CD4-positive, CD25-positive, alpha-beta regulatory T cell (primary cell): ENCODE results near the gene CAMTA1. TPM values are rescaled to one million over a fixed set of nuclear protein-coding genes. Genes with fewer than 3 reads are reported as not detected.

Experiments used
- ATAC-seq, 2 donors: fragments of 150-1000 bp; cut with Tn5 transposase; one replicate each; pipeline ENCODE4 v1.10.0; 2021; ENCODE audit warnings: low read depth in 2 of 2, moderate number of reproducible peaks in 2 of 2, moderate library complexity in 1 of 2
- DNase-seq, 3 donors: peaks; one replicate each; pipeline versions ENCODE4 v3.0.0 to v3.0.0-alpha.2; 2012 to 2022; ENCODE audit warnings: mixed read lengths in 1 of 3
- H3K27ac ChIP-seq: one replicate; pipeline ENCODE4 v1.7.0; 2013; ENCODE audit warnings: mild to moderate bottlenecking, low read length; ENCODE audit not compliant: insufficient read depth, poor library complexity, severe bottlenecking
- H3K27me3 ChIP-seq: one replicate; pipeline ENCODE4 v1.7.0; 2013; ENCODE audit warnings: low read length; ENCODE audit not compliant: control insufficient read depth, insufficient read depth
- H3K36me3 ChIP-seq: one replicate; pipeline ENCODE4 v1.7.0; 2013; ENCODE audit warnings: mild to moderate bottlenecking, low read length, moderate library complexity; ENCODE audit not compliant: control insufficient read depth, insufficient read depth
- H3K4me1 ChIP-seq: 2 replicates; pipeline ENCODE4 v1.7.0; 2013; ENCODE audit warnings: mild to moderate bottlenecking, low read length; ENCODE audit not compliant: insufficient read depth, control insufficient read depth, poor library complexity, severe bottlenecking
- H3K4me3 ChIP-seq: one replicate; pipeline ENCODE4 v1.7.0; 2013; ENCODE audit warnings: low read depth, mild to moderate bottlenecking, low read length, moderate library complexity
- H3K9me3 ChIP-seq, 2 experiments: 1 replicate in 1 of 2; 2 replicates in 1 of 2; pipeline ENCODE4 v1.7.0; 2013; ENCODE audit warnings: low read length in 2 of 2, mild to moderate bottlenecking in 1 of 2, moderate library complexity in 1 of 2; ENCODE audit not compliant: control insufficient read depth in 2 of 2
- H3K27ac Mint-ChIP-seq, 3 donors: one replicate each; pipeline ENCODE4 v1.8.0; 2020 to 2022; ENCODE audit warnings: mild to moderate bottlenecking in 3 of 3, mixed read lengths in 3 of 3, moderate library complexity in 2 of 3
- H3K27me3 Mint-ChIP-seq: one replicate; pipeline ENCODE4 v1.8.0; 2022; ENCODE audit warnings: mild to moderate bottlenecking, mixed read lengths
- H3K36me3 Mint-ChIP-seq: one replicate; pipeline ENCODE4 v1.8.0; 2020; ENCODE audit warnings: mixed read lengths
- H3K4me1 Mint-ChIP-seq, 4 donors: one replicate each; pipeline ENCODE4 v1.8.0; 2020 to 2022; ENCODE audit warnings: mixed read lengths in 4 of 4, mild to moderate bottlenecking in 1 of 4
- H3K4me3 Mint-ChIP-seq, 4 donors: one replicate each; pipeline ENCODE4 v1.8.0; 2020 to 2022; ENCODE audit warnings: mild to moderate bottlenecking in 4 of 4, mixed read lengths in 4 of 4, moderate library complexity in 3 of 4
- H3K9me3 Mint-ChIP-seq, 7 donors: one replicate each; pipeline ENCODE4 v1.8.0; 2020 to 2022; ENCODE audit warnings: mixed read lengths in 7 of 7, mild to moderate bottlenecking in 3 of 7, moderate library complexity in 2 of 7
- polyA plus RNA-seq, 4 donors: library from polyadenylated mRNA; unstranded; fragments of 300-500 nt; fragmentation: Illumina TruSeq; gene quantifications; one replicate each; pipeline ENCODE4 v1.2.3, GENCODE V29; 2021
- total RNA-seq: library from RNA; stranded (reverse); gene quantifications from one replicate; pipeline ENCODE4 v1.2.3, GENCODE V29; 2022

CAMTA1 gene
- total and polyA plus RNA-seq, 5 donors from 2014 or later: 48.8 to 112 (median 80.0) TPM

DNA sequence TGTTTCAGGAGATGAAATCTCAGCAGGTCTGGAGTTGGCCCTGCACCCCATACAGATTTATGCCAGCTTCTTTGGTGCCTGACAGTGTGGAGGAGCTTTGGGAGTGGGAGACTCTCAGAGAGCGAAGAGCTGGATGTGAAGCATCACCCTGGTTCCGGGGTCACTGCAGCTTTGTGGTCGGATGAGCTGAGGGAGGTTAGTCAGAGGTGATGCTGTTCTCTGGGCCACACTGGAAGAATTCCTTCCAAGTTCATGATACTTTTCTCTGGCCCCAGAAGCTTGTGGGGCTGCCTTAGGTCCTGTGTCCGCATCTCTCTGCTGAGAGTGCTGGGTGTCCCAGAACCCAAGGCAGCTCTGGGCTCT lies 467.8 kb downstream of the CAMTA1 start:
- H3K4me3 ChIP-seq: no peak overlapping the region
- no peaks in the 10 kb centered on the region for H3K36me3 ChIP-seq
- no peaks in the 10 kb centered on the region for H3K4me1 Mint-ChIP-seq
- no peak overlapping the region for H3K27ac Mint-ChIP-seq
- H3K36me3 Mint-ChIP-seq: no peaks in the 10 kb centered on the region
- no peaks in the 10 kb centered on the region for H3K4me1 ChIP-seq
- DNase-seq (no peak), ATAC-seq (no peak)
- peaks cover 2% of the 10 kb centered on the region for H3K27me3 ChIP-seq
- no peak overlapping the region for H3K27ac ChIP-seq
- H3K9me3 Mint-ChIP-seq: peaks cover 0 to 3% (median 0%) of the 10 kb centered on the region in 7 donors
- peaks cover 20% of the 10 kb centered on the region for H3K27me3 Mint-ChIP-seq
- H3K4me3 Mint-ChIP-seq: no peak overlapping the region
- H3K9me3 ChIP-seq: no peaks in the 10 kb centered on the region

DNA sequence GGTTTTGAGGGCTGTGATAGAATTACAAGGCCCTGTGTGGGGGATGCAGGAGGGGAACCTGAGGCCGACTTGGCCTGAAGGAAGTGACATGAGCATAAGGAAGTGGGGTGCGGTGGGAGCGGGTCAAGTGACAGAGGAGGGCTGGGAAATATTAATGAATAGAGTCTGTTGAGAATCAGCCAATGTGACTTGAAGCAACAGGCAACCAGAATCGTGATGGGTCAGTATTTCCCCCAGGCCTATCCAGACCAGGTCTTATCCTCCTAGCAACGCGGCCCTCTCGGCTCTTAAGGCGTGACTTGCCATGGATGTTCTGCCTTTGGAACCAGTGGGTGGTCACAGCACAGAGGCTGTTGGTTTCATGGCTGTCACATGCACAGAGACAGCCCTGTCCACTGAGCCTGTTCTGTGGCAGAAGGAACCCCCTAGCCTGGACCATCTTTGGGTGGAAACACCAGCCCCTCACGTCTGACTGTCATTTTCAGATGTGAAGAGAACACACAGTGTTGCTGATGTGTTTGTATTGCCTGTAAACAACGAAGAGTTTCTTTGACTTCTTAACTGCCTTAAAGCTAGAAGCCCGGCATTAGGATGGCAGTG lies 468.8 kb downstream of the CAMTA1 start:
- no peaks in the 10 kb centered on the region for H3K36me3 Mint-ChIP-seq
- DNase-seq: no peak
- Histone ChIP-seq H3K9me3 (no peaks in the 10 kb centered on the region), H3K4me1 (no peaks in the 10 kb centered on the region), H3K27me3 (peaks cover 2% of the 10 kb centered on the region), H3K4me3 (no peak overlapping the region), H3K36me3 (no peaks in the 10 kb centered on the region), H3K27ac (no peak overlapping the region)
- no peaks in the 10 kb centered on the region for H3K9me3 Mint-ChIP-seq
- H3K4me3 Mint-ChIP-seq: no peak overlapping the region
- ATAC-seq: no peak
- no peaks in the 10 kb centered on the region for H3K4me1 Mint-ChIP-seq
- H3K27ac Mint-ChIP-seq: no peak overlapping the region
- H3K27me3 Mint-ChIP-seq: peaks cover 15% of the 10 kb centered on the region

DNA sequence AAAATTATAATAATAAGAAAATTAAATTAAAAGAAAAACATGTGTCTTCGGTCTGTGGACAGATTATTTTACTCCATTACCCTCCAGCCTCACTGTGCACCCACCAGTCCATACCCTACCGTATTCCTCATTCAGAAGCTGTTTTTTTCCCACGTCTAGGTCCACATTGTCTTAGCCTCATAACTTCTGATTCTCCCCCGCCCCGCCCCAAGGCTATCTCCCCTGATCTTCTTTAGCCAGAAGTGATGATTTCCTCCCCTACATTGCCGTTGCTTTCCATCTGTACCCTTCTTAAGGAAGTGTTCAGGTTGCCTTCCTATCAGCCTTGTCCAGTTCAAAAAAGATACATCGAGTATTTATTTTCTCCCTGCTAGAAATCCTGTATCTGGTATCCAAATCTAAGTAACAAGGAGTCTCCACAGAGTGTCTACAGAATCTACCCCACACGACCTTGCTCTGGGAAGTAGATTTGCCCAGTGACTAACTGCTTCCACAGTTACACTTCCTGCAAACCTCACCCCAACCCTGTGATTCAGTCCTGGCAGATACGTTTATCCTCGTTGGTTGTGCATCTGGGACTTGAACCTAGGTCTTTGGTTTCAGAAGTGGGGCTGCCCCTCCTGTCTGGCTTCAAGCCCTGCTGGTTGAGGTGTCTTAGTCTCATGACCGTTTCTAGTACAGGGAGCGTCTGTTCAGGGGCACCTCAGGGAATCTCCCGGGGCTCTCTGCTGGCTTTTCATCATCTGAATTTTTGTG lies 470.2 kb downstream of the CAMTA1 start:
- Histone ChIP-seq H3K27ac (no peak overlapping the region), H3K36me3 (no peaks in the 10 kb centered on the region), H3K4me3 (no peak overlapping the region), H3K9me3 (no peaks in the 10 kb centered on the region), H3K4me1 (no peaks in the 10 kb centered on the region), H3K27me3 (peaks cover 2% of the 10 kb centered on the region)
- Mint-ChIP-seq H3K27ac (no peak overlapping the region), H3K9me3 (no peaks in the 10 kb centered on the region), H3K36me3 (no peaks in the 10 kb centered on the region), H3K4me3 (no peak overlapping the region), H3K4me1 (no peaks in the 10 kb centered on the region), H3K27me3 (peaks cover 17% of the 10 kb centered on the region)
- ATAC-seq (no peak), DNase-seq (no peak)

DNA sequence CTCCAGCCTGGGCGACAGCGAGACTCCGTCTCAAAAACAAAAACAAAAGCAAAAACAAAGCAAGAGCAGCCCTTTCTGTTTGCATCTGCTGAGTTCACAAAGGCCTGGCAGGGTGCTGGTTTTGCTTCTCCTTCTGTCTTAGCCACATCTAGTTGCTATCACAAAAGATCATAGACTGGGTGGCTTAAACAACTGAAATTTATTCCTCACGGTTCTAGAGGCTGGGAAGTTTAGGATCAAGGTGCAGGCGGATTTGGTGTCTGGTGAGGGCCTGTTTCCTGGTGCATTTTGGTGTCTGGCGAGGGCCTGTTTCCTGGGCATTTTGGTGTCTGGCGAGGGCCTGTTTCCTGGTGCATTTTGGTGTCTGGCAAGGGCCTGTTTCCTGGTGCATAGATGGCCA lies 471.3 kb downstream of the CAMTA1 start:
- Mint-ChIP-seq H3K4me3 (no peak overlapping the region), H3K4me1 (no peaks in the 10 kb centered on the region), H3K27ac (no peak overlapping the region), H3K36me3 (no peaks in the 10 kb centered on the region), H3K9me3 (no peaks in the 10 kb centered on the region), H3K27me3 (peaks cover 10% of the 10 kb centered on the region)
- DNase-seq (no peak), ATAC-seq (no peak)
- Histone ChIP-seq H3K9me3 (no peaks in the 10 kb centered on the region), H3K36me3 (no peaks in the 10 kb centered on the region), H3K27me3 (peaks cover 2% of the 10 kb centered on the region), H3K27ac (no peak overlapping the region), H3K4me1 (no peaks in the 10 kb centered on the region), H3K4me3 (no peak overlapping the region)

DNA sequence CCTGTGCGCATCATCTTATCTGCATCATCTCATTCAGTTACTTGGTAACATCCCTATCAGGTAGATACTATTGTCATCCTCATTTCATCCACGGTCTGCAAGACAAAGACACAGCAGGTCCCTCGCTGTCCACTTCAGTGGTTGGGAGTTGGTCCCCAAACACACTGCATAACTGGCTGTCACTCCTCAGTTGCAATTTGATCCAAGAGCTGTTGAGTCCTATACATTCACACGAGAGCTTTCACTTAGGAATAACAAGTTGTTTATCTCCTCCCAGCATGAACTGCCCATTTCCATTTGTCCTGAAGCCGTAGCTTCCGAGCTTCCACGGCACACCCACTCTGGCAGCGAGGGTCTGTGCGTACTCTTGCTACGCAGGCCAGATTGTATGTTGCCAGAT lies 472.0 kb downstream of the CAMTA1 start:
- Mint-ChIP-seq H3K9me3 (no peaks in the 10 kb centered on the region), H3K4me1 (no peaks in the 10 kb centered on the region), H3K27ac (no peak overlapping the region), H3K36me3 (no peaks in the 10 kb centered on the region), H3K4me3 (no peak overlapping the region), H3K27me3 (peaks cover 10% of the 10 kb centered on the region)
- Histone ChIP-seq H3K27me3 (no peaks in the 10 kb centered on the region), H3K4me3 (no peak overlapping the region), H3K27ac (no peak overlapping the region), H3K36me3 (no peaks in the 10 kb centered on the region), H3K9me3 (no peaks in the 10 kb centered on the region), H3K4me1 (no peaks in the 10 kb centered on the region)
- ATAC-seq (no peak), DNase-seq (no peak)

DNA sequence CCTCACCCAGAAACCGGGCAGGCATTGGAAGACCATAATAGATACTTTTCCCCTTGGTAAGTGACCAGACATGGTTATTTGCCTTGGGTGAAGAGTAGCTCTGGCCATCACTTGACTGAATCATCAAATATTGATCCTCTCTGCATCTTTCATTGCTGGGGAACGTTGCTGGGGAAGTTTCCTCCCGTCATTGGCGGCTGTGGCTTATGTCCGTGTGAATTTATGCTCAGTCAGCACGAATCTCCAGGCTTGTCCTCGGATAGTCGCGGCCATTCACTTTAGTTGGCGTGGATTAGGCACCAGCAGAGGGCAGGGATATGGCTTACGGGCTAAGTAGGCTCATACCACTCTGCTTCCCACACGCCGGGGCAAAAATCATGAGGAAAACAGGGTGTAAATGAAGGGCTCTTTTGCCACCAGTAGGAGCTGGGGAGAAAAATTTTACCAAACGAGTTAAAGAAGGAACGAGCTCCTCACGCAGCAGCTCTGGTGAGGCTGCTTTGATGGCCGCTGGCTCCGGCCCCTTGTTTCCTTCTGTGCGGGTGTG lies 473.4 kb downstream of the CAMTA1 start:
- Histone ChIP-seq H3K4me3 (no peak overlapping the region), H3K27ac (no peak overlapping the region), H3K27me3 (no peaks in the 10 kb centered on the region), H3K36me3 (no peaks in the 10 kb centered on the region), H3K4me1 (no peaks in the 10 kb centered on the region), H3K9me3 (no peaks in the 10 kb centered on the region)
- no peak overlapping the region for H3K4me3 Mint-ChIP-seq
- no peaks in the 10 kb centered on the region for H3K4me1 Mint-ChIP-seq
- no peak overlapping the region for H3K27ac Mint-ChIP-seq
- H3K36me3 Mint-ChIP-seq: no peaks in the 10 kb centered on the region
- H3K9me3 Mint-ChIP-seq: no peaks in the 10 kb centered on the region
- ATAC-seq: no peak
- no peak for DNase-seq
- peaks cover 10% of the 10 kb centered on the region for H3K27me3 Mint-ChIP-seq

DNA sequence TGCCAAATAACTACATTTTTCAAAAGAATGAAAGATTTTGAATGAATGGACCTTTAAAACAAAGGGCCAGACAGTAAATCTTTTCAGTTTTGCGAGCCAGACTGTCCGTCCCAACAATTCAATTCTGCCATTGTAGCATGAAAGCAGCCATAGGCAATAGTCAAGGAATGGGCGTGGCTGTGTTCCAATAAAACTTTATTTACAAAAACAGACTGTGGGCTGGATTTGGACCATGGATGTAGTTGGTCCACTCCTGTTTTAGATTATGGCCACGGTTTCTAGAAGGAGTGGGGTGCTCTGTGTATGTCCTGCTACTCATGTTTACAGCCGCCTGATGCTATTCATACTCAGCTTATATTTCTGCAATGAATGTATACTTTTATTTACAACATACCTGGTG lies 474.7 kb downstream of the CAMTA1 start:
- Mint-ChIP-seq H3K27ac (no peak overlapping the region), H3K9me3 (no peaks in the 10 kb centered on the region), H3K4me1 (no peaks in the 10 kb centered on the region), H3K4me3 (no peak overlapping the region), H3K36me3 (no peaks in the 10 kb centered on the region), H3K27me3 (peaks cover 4% of the 10 kb centered on the region)
- Histone ChIP-seq H3K27me3 (no peaks in the 10 kb centered on the region), H3K9me3 (no peaks in the 10 kb centered on the region), H3K4me3 (no peak overlapping the region), H3K4me1 (no peaks in the 10 kb centered on the region), H3K36me3 (no peaks in the 10 kb centered on the region), H3K27ac (no peak overlapping the region)
- ATAC-seq (no peak), DNase-seq (no peak)

DNA sequence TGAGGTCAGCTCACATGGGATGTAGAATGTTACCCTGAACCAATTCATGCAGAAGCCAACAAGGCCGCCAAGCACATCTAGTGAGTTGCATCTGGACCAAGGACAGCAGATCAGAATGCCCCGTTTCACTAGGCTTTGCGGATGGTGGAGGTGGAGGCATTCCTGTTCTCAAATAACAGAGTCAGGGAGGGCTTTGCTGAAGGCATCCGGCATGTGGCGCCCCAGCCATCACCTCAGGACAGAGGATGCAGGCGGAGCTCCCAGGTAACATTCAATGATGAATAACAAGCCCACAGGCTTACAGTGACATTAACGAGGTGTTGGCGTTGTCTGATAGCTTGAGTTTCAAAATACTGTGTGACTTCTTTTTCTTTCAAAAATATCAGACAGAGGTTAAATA lies 476.2 kb downstream of the CAMTA1 start:
- no peak overlapping the region for H3K4me3 ChIP-seq
- H3K4me1 ChIP-seq: no peaks in the 10 kb centered on the region
- no peak overlapping the region for H3K27ac ChIP-seq
- Mint-ChIP-seq H3K4me3 (no peak overlapping the region), H3K27me3 (peaks cover 4% of the 10 kb centered on the region), H3K4me1 (no peaks in the 10 kb centered on the region), H3K27ac (no peak overlapping the region), H3K36me3 (no peaks in the 10 kb centered on the region), H3K9me3 (no peaks in the 10 kb centered on the region)
- ATAC-seq: no peak
- H3K9me3 ChIP-seq: no peaks in the 10 kb centered on the region
- no peaks in the 10 kb centered on the region for H3K27me3 ChIP-seq
- H3K36me3 ChIP-seq: no peaks in the 10 kb centered on the region
- DNase-seq: no peak
